ENCODE measurements around the gene CNP.
A peak's percentile ranks its signal among the peaks of the same experiment; 100 is the strongest.
"Not testable (repeated sequence)": the region's sequence is repeated elsewhere in the genome, so short reads cannot be mapped to it uniquely, and the experiment has no call there.

Gene CNP

DNA sequence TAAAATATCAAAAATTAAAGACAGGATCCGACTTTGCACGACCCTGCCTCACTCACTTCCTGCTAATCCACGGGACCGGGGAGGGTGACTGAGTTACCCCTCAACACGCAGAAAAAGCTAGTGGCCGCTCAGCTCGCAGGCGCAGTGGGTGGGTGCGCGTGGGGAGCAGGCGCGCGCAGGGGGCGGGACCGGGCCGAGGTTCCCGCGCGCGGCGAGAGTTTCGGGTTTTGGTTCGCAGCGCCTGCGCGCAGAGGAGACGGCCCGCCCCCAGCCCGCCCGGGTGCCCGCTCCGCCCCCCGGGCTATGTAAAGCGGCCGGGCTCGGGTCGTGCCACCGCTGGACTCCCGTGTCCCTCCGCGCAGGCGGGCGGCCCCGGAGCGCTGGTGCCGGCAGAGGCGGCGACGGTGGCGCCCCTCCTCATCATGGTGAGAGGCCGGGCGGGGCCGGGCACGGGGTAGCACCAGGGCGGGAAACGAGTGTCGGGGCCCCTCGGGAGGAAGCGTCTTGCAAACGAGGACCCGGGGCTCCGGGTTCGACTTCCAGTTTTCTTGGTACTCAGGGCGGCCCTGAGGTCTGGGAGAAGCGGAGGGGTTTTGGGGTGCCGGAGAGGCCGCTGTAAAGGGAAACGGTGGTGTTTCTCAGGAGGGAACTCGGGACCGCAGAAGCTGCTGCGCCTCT, at the start of gene CNP:
TSS of gene CNP (plus strand) at position 333 of the 678 bp plus-strand sequence. CDS start at position 423, 90 bp downstream.
- peak; percentile 95 for DNase-seq

DNA sequence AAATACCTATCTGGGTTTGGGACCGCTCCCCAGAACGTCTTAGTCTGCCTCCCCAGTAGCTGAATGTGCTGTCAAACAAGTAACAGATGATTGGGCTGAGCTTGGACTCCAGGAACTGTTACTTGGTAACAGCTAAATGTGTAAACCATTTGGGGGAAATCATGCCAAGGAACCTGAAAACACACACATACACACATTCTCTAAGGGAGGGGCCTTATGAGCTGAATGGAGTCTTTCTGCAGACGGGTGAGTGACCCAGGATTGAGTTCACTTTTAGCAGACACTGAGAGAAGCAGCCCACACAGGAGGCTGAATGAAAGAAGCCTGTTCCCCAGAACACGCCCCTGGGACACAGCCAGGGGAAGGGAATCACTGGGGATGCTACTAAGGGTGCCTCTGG, 49.4 kb upstream of the CNP start:
- DNase-seq, result no peak

DNA sequence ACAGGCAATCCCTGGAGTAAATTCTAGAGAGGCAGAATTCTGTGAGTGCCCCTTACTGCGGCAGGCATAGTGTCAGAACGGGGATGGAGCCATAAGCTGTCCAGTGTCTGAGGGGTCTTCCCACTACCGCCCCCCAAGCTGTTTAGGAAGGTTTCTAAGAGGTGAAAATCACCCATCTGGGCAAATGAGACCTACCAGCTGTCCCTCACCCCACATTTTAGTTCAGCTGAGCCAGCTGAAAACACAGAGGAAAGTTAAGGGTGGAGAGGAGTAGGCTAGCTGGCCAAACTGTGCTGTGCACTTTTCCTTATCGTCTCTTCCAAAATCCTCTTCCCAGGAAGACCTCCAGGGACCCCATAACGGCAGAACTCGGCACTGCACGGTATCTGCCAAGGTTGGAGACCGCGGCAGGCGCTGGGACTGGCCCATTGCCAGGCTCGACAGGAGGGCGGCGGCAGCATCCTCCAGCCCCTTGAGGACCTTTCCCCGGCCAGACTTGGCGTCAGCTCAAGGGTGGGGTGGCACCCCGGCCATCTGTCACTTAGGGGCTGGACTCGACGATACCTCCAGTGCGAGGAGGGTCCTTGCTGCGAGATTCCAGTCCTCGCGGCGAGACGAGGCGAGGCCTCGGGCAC, 48.8 kb upstream of the CNP start:
- DNase-seq, result peak; percentile 43

DNA sequence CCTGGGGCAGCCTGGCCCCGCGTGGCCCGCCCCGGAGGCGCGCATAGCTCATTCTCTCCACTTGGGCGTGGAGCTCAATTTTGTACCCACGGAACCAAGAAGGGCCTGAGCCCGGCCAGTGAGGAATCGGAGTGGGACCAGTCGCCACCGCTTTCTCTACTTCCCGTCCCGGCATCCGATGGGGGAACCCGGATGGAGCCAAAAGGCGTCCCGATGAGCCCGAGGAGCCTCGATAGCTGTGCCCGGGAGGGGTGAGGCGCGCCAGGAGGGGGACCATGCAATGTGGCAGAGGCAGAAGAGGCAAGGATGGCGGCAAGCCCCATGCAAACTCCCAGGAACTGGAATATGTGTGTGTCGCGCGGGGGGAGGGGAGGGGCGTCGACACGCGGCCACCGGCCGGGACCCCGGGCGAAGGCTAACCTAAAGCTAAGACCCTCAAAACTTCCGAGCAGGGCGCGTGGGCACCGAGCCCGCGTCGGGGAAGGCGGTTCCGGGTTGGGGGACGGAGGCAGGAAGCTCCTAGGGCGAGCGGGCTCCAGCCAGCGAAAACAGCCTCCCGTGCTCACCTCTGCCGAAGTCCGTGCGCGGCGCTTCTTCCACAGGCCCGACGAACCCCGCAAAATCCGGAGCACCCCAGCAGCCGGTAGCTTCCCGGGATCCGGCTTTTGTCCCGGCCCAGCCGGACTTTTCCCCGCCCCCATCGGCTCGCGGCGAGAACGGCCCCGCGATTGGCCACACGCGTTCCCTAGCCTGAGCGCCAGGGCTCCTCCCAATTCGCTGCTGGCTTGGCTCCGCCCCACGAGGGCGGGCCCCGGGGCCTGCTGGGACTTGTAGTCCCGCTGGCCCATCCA, 48.1 kb upstream of the CNP start, which contains the start of gene ACLY:
TSS of gene ACLY (minus strand) at position 638 of the 851 bp plus-strand sequence. CDS start 5,078 bp downstream, outside the sequence.
- DNase-seq, result peak; percentile 99

DNA sequence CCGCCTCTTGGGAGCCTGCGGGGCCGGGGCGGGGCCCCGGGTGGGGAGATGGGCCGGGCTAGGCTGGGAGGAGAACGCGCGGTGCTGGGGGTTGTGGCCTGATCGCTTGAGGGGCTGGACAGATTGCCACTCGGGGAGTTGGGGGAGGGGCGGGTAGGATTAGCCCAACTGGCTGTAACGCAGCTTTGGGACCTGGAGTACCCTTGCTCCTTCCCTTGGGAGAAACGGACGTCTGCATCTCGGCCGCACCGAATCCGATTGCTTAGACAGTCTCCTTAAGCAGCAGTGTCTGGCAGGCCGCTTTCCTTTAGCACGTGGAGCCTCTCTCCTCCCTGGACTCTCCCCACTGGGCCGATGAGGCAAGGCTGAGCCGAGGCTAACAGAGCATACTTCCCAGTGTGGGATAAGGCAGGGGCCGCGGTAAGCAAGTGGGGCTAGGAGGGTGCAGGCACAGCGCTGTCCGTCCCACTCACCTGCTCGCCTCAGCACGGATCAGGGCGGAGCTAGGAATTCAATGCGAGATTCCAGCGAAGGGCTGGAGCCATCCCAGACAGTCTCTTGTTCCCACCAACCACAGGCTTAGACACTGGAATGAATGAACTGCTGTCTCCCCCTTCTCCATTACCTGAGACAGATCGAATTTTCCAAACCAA, 47.3 kb upstream of the CNP start:
- peak; percentile 68 for DNase-seq

DNA sequence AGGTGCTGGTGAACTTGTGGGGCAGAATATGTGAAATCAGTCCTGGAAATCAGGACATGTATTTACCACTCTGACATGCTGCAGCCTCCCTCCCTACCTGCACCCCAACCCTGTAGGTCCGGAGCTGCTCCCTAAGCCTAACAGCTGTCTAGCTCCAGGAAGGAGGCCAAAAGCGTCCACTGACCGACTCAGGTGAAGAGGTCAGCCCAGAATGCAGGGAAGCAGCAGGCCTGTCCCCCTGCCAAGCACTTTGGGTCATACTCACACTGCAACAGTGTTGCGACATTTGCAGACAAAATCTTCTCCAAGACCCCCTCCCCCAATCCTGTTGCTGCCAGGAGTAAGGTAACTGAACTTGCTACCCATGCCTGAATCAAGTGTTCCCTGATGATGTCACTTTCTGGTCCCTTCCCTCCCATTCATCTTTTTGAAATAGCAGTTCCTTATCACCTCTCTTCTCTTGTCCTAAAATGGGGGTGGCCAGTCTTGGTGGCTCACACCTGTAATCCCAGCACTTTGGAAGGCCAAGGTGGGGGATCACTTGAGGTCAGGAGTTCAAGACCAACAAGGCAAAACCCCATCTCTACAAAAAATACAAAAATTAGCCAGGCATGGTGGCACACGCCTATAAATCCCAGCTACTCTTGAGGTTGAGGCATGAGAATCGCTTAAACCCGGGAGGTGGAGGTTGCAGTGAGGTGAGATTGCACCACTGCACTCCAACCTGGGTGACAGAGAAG, 46.6 kb upstream of the CNP start:
- DNase-seq, result no peak

DNA sequence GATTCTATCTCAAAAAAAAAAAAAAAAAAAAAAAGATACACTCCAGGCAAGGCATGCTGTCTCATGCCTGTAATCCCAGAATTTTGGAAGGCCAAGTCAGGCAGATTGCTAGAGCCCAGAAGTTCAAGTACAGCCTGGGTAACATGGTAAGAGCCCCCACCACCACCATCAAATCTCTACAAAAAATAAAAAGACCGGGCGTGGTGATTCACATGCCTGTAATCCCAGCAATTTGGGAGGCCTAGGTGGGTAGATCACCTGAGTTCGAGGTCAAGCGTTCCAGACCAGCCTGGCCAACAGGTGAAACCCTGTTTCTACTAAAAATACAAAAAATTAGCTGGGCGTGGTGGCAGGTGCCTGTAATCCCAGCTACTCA, 46.0 kb upstream of the CNP start:
- DNase-seq, result no peak

DNA sequence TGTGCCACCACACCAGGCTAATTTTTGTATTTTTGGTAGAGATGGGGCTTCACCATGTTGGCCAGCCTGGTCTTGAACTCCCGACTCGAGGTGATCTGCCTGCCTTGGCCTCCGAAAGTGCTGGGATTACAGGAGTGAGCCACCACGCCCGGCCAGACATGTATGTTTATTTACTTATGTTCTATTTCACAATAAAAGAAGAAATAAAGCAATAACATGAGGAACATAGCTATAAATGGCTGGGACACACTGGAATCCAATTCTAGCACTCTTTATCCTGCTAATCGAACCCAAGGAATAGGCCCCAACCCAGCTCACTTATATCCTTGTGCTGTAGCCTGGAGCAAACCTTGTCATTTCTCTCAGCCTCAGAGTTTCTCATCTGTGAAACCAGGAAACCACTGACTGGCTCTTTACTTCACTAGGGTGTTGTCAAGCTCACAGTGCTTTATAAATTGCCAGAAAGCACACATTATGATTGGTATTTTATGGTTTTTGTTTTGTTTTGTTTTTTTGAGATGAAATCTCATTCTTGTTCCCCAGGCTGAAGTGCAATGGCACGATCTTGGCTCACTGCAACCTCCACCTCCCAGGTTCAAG, 40.5 kb upstream of the CNP start:
- DNase-seq, result no peak

DNA sequence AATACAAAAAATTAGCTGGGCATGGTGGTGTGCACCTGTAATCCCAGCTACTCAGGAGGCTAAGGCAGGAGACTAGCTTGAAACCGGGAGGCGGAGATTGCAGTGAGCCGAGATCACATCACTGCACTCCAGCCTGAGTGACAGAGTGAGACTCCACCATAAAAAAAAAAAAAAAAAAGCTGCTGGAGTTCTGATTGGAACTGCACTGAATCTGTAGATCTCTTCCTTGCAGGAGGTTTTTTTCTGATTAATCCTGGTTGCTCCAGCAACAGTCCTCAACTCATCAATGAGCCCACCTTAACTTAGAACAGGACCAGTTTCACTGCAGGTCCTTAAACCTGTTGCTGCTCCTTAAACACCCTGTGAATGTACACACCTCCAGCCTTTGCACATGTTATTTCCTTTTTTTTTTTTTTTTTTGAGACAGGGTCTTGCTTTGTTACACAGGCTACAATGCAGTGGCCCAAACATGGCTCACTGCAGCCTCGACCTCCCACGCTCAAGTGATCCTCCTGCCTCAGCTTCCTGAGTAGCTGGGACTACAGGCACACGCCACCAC, 37.8 kb upstream of the CNP start:
- no peak for DNase-seq

DNA sequence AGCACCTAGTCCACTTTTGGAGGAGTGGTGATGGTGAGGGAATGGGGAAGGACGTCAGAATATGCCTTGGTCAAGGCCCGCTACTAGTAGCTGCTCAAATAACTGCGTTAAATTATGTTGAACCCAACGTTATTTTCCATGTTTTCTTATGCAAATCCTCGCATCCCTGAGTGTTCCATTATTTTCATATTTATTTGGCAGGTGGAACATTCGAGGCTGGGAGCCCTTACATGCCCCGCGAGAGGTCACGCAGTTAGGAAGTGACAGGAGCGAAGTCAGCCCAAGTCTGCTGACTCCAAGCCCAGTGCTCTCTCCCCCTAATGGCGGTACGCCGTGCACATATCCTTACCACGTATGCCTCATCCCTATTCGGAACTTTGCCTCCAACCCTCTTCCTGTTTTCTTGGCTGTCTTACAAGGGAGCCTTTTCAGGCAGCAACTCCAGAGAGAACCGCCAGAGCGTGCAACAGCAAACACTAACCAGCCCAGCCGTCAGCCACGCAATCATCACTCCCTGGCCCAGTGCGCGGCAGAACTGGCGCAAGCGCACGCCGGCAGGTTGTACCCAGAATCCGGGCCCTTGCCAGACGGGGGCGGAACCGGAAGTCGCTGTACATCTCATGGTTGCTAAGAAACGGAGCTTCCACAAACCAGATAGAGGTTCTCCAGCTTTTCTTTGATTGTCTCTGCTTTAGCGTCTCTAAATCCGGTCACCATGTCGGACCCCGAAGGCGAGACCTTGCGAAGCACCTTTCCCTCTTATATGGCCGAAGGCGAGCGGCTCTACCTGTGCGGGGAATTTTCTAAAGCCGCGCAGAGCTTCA, 36.4 kb upstream of the CNP start, which contains the start of gene ODAD4:
TSS of gene ODAD4 (plus strand) at position 609 of the 824 bp plus-strand sequence. CDS start at position 716, 107 bp downstream.
- DNase-seq, result peak; percentile 99

DNA sequence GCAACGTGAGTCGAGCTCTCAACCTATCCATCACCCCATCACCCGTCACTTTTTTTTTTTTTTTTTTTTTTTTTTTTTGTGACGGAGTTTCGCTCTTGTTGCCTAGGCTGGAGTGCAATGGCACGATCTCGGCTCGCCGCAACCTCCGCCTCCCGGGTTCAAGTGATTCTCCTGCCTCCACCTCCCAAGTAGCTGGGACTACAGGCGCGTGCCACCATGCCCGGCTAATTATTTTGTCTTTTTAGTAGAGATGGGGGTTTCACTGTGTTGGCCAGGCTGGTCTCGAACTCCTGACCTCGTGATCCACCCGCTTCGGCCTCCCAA, 35.8 kb upstream of the CNP start:
- not testable (repeated sequence) for DNase-seq

DNA sequence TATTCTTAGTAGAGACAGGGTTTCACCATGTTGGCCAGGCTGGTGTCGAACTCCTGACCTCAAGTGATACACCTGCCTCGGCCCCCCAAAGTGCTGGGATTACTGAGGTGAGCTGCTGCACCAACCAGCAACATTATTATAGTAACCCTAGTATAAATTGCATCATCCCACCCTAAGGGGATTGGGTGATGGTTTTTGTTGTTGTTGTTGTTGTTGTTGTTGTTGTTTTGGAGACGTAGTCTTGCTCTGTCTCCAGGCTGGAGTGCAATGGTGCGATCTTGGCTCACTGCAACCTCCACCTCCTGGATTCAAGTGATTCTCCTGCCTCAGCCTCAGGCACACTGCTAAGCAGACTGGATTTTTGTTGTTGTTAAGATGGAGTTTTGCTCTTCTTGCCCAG, 34.9 kb upstream of the CNP start:
- DNase-seq, result not testable (repeated sequence)

DNA sequence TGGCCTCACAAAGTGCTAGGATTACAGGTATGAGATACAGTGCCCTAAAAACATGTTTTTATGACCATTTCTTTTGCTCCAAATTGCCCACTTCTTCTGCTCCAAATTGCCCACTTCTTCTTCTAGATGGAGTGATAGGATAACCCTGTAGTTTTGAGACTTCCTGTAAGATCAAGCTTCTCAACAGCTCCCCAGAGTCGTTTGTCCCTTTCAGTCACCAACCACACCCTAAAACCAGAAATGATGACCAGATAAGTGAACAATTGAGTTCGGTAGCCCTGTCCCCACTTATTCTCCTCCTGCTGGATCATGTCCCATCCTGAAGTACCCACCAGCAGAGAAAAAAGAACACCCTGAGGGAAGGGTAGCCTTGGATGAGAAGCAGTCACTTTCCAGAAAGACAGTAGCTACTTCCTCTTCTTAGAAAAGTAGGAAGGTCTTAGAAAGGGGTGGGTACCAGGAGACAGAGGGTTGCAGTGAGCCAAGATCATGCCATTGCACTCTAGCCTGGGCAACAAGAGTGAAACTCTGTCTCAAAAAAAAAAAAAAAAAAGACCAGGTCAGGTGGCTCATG, 33.7 kb upstream of the CNP start:
- no peak for DNase-seq

DNA sequence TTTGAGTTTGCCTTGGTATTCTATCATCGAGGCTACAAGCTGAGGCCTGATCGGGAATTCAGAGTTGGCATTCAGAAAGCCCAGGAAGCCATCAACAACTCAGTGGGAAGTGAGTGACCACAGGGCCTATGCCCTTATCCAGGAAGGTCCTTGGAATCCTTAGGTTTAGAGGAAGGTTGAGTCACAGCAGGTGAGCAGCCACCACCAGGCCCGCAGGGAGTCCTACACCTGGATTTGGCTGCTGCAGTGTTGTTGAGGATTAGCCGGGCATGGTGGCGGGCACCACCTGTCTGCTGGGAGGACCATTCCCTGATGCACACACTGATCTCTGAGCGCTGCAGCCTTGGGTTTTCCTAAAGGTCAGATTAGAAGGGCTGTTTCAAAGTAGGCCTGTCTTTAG, 31.0 kb upstream of the CNP start:
- DNase-seq, result no peak

DNA sequence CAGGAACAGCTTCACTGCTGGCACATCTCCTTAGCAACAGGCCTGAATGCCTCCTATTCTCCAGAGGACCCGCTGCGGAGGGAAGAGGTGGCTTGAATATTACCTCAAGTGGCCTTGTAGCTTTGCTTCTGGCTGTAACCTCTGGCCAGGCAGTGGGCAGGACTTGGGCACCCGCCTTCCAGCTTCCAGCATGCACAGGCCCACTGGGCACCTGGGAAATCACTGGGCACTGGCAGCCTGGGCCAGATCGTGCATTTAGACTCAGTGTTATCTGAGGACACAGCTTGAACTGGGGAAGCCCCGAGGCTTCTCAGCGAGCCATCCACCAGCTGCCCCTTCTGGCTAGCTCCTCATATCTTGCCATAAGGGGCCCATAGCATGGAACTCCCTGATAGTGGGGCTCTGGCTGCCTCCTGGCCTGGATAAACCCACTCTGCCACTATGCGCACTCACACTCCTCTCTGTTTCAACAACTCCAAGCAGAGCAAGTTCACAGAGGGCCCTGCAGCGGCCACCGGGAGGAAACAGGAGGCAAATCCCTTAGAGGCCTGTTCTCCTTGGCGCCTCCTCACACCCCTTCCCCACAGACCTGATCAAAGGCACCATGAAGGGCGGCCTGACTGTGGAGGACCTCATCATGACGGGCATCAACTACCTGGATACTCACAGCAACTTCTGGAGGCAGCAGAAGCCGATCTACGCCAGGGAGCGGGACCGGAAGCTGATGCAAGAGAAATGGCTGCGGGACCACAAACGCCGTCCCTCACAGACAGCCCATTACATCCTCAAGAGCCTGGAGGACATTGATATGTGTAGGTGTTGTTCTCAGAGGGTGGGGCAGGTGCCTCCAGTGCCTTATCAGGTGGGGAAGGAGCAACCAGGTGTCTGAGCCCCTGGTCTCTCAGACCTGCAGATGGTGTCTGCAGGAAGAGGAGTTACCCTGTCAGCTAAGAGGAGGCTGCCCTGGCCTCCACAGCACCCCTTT, 28.3 kb upstream of the CNP start:
- DNase-seq, result no peak

DNA sequence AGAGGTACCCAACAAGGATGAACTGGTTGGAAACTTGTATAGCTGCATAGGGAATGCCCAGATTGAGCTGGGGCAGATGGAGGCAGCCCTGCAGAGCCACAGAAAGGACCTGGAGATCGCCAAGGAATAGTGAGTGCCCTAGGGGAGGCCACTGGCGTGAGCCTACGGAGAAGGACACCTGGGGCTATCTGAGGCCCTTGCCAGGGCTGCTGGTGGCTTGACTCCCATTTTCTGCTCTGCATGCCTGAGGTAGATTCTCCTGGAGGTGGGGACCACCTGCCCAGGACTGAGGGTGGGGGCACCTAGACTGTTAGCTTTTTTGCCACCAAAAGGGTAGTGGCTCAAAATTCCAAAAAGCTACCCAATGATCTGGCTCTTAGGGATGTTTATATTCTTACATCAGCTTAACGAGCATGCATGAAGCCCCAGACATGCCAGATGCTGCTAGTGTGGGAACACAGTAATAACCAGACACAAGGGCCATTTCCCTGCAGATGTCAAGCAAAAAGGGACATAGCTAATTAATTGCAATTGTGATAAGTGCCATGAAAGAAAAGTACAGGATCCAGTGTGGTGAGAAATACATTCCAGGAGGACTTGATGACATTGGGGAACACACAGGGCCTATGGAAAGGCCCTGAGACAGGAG, 27.4 kb upstream of the CNP start:
- DNase-seq, result no peak

DNA sequence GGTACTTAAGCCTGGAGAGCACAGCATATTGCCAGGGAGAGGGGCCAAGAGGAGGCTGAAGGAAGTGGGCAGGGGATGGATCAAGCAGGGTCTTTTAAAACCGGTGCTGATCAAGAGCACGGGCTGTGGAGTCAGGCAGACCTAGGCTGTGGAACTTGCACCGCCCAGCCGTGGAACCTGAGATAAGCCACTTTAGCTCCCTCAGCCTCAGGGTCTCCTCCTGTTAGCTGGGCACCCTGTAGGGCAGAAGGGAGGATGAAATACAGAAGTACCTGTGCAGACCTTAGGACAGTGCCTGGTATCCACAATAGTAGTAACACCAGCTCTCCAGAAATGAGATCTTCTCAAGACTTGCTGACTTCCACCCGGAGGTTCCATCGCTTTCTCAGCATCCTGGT, 26.9 kb upstream of the CNP start:
- DNase-seq, result no peak

DNA sequence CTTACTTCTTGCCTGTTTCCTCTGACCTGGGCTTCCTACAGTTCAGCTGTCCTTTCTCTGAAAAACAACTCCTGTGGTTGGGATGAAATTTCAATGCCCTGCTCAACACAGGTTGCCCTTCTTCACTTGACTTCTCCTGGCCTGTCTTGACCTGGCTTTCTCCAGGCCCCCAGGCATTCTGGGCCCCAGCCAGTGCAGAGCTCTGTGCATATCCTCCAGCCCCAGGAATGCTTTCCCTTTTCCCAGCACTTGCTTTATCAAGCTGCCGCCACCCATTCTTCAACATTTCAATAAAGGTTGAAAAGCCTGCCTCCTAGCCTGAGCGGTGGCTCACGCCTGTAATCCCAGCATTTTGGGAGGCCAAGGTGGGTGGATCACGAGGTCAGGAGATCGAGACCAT, 25.4 kb upstream of the CNP start:
- no peak for DNase-seq

All from NCI-H774 (cell line).